Thoracic aorta (tissue), 2 donors: ENCODE results near the gene LRP6. TPM values are rescaled to one million over a fixed set of nuclear protein-coding genes. Genes with fewer than 3 reads are reported as not detected.

Source experiments
- ATAC-seq: fragments of 150-250 bp; one replicate; pipeline ENCODE4 v1.8.0; 2017; ENCODE audit warnings: low read depth; ENCODE audit not compliant: insufficient number of reproducible peaks, low FRiP score
- DNase-seq: peaks from one replicate; pipeline ENCODE4 v3.0.0-alpha.2; 2020; ENCODE audit warnings: low spot score
- H3K27ac ChIP-seq, 2 donors: fragments of 200-600 bp; sonication (generic); 1 replicate in 1 of 2; 2 replicates in 1 of 2; pipeline ENCODE4 v1.5.1; 2016; ENCODE audit warnings: mild to moderate bottlenecking in 2 of 2, moderate library complexity in 2 of 2
- H3K27me3 ChIP-seq: fragments of 200-600 bp; sonication (generic); replicated peaks from 2 replicates; pipeline ENCODE4 v1.6.0; 2016; ENCODE audit warnings: mild to moderate bottlenecking; ENCODE audit not compliant: insufficient read depth
- H3K36me3 ChIP-seq: fragments of 200-600 bp; sonication (generic); one replicate; pipeline ENCODE4 v1.5.1; 2016
- H3K4me1 ChIP-seq, 2 donors: fragments of 200-600 bp; sonication (generic); 1 replicate in 1 of 2; 2 replicates in 1 of 2; pipeline versions ENCODE4 v1.5.1 to v1.6.0; 2016; ENCODE audit warnings: low read depth in 2 of 2, mild to moderate bottlenecking in 1 of 2; ENCODE audit not compliant: control insufficient read depth in 1 of 2
- H3K4me3 ChIP-seq: fragments of 200-600 bp; sonication (generic); 2 replicates; pipeline ENCODE4 v1.5.1; 2016; ENCODE audit warnings: mild to moderate bottlenecking
- H3K9me3 ChIP-seq: fragments of 200-600 bp; sonication (generic); 2 replicates; pipeline ENCODE4 v1.5.1; 2016
- CTCF ChIP-seq: fragments of 200-600 bp; sonication (generic); IDR thresholded peaks from one replicate; pipeline ENCODE4 v1.5.1; 2019; ENCODE audit warnings: antibody characterized with exemption
- total RNA-seq, 2 donors: library from RNA; depleted of rRNA; stranded (reverse); fragments of >200 nt; gene quantifications; one replicate each; pipeline versions ENCODE4 v1.1.0 to v1.2.3, GENCODE V29; 2016

The LRP6 gene
- total RNA-seq, 2 donors from 2014 or later: 39.9 to 41.5 TPM

GRCh38 chr12:12249216-12250050 is 17.4 kb downstream of the LRP6 start:
- Histone ChIP-seq H3K4me3 (no peak overlapping the region), H3K9me3 (no peaks in the 10 kb centered on the region), H3K36me3 (no peaks in the 10 kb centered on the region), H3K4me1 (peaks cover 0 to 17% of the 10 kb centered on the region in 2 donors), H3K27me3 (no peaks in the 10 kb centered on the region), H3K27ac (no peak overlapping the region)
- no peak for TF ChIP-seq CTCF
- ATAC-seq (no peak), DNase-seq (no peak)

GRCh38 chr12:12247584-12247983 is 19.3 kb downstream of the LRP6 start:
- no peaks in the 10 kb centered on the region for H3K9me3 ChIP-seq
- H3K4me3 ChIP-seq: no peak overlapping the region
- no peak for TF ChIP-seq CTCF
- H3K27me3 ChIP-seq: no peaks in the 10 kb centered on the region
- H3K27ac ChIP-seq: no peak overlapping the region
- H3K4me1 ChIP-seq: peaks cover 0 to 17% of the 10 kb centered on the region in 2 donors
- no peaks in the 10 kb centered on the region for H3K36me3 ChIP-seq
- DNase-seq (no peak), ATAC-seq (no peak)

- no peak for TF ChIP-seq CTCF
- H3K27me3 ChIP-seq: no peaks in the 10 kb centered on the region
- ATAC-seq (no peak), DNase-seq (no peak)
- no peaks in the 10 kb centered on the region for H3K9me3 ChIP-seq
- H3K36me3 ChIP-seq: no peaks in the 10 kb centered on the region
- H3K27ac ChIP-seq: no peak overlapping the region
- peaks cover 8 to 40% of the 10 kb centered on the region in 2 donors for H3K4me1 ChIP-seq
- H3K4me3 ChIP-seq: no peak overlapping the region
Observed at GRCh38 chr12:12244341-12244740, 22.5 kb downstream of the LRP6 start.

GRCh38 chr12:12240662-12241340 is 26.0 kb downstream of the LRP6 start:
- TF ChIP-seq CTCF: no peak
- H3K9me3 ChIP-seq: no peaks in the 10 kb centered on the region
- no peaks in the 10 kb centered on the region for H3K27me3 ChIP-seq
- ATAC-seq: no peak
- peak overlapping the region; percentile 6 for H3K4me3 ChIP-seq
- H3K36me3 ChIP-seq: no peaks in the 10 kb centered on the region
- no peak for DNase-seq
- H3K27ac ChIP-seq: no peak overlapping the region
- H3K4me1 ChIP-seq: peaks cover 12 to 45% of the 10 kb centered on the region in 2 donors

- peaks cover 12 to 45% of the 10 kb centered on the region in 2 donors for H3K4me1 ChIP-seq
- no peak for ATAC-seq
Observed at GRCh38 chr12:12239127-12239526, 27.7 kb downstream of the LRP6 start.

More at GRCh38 chr12:12239127-12239526, 27.7 kb downstream of the LRP6 start:
- no peak overlapping the region for H3K27ac ChIP-seq
- no peaks in the 10 kb centered on the region for H3K36me3 ChIP-seq
- H3K9me3 ChIP-seq: no peaks in the 10 kb centered on the region
- no peaks in the 10 kb centered on the region for H3K27me3 ChIP-seq
- DNase-seq: no peak
- no peak overlapping the region for H3K4me3 ChIP-seq
- no peak for TF ChIP-seq CTCF
